GM18519 (cell line): Measurements from ENCODE around the gene SUPT20H.

Source experiments
- ATAC-seq: cut with Tn5 transposase; IDR thresholded peaks from one replicate; pipeline ENCODE4 v1.9.1; 2021; ENCODE audit warnings: mild to moderate bottlenecking, moderate library complexity; ENCODE audit not compliant: unreplicated experiment, low FRiP score

The SUPT20H gene

GRCh38 chr13:37058910-37059847 lies at the start of gene SUPT20H:
TSS of gene SUPT20H (minus strand) at chr13:37059688. CDS start at chr13:37051490, 8,198 bp downstream.
- peak; percentile 95 for ATAC-seq

DNA sequence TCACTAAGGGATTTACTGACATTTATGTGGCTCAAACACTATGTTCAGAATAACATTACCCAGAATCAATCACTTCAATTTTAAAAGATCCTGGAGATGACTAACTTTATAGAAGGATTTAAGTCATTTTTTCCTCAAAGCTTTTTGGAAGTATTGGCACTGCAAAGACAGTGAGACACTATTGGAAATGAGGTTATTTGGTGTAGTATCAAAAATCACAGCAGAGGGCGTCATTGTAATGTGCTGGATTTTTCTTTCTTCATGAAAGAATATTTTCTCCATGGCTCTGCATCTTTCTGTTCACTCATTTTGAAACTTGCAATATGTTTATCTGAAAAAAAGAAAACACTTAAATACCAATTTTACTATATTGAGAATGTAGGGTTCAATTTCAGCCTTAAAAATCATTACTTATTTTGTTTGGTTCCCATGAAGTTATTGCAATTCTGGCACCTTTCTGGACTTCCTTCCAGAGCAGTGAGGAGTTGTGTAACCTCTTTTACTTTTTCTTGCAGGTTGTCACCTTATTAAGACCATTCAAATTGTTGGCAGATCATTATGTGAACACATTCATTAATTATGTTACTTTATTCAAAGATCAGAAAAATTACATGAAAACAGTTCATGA lies 49.7 kb upstream of the SUPT20H start:
- ATAC-seq: peak; percentile 55

- ATAC-seq: no peak
Observed at GRCh38 chr13:37107868-37108267, 48.4 kb upstream of the SUPT20H start.

DNA sequence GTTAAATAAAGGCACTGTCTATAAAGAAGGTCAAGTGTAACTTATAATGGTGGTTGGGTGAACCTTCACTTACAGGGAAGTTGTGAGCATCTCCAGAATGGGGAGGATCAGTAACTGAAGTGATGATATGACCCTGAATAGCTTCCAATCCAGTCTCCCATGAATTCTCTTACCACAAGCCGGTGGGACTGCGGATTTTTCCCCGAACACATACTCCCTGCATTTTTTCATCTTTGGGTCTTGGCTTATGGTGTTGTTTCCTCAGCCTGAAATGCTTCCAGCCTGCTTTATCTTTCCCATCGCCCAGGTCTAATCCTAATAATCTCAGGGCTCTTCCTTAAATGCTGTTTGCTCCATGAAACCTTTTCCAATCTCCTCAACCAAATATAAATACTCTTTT lies 48.0 kb upstream of the SUPT20H start:
- ATAC-seq: no peak

DNA sequence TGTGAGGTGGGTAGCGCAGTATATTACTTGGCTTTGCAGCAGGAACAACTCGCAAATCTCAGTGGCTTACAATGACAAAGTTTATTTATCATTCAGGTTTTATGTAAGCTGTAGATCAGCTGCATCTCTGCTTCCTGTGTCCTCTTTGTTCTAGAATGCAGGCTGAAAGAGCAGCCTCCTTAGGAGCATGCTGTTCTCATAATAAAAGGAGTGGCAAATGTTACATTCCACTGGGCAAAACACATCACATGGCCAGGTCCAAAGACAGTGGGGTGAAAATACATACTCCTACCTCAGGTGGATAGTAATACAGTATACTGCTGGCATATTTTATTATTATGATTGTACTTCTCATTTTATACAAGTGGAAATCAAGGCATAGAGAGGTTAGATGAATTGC lies 47.2 kb upstream of the SUPT20H start:
- ATAC-seq: no peak

- ATAC-seq: no peak
Observed at GRCh38 chr13:37105251-37105714, 45.8 kb upstream of the SUPT20H start, which contains the start of gene CSNK1A1L. TSS of gene CSNK1A1L (minus strand) at chr13:37105664. CDS start at chr13:37105256, 408 bp downstream.

- ATAC-seq: no peak
Observed at GRCh38 chr13:37102896-37103295, 43.4 kb upstream of the SUPT20H start.

GRCh38 chr13:37101201-37101600 lies 41.7 kb upstream of the SUPT20H start:
- ATAC-seq: no peak

DNA sequence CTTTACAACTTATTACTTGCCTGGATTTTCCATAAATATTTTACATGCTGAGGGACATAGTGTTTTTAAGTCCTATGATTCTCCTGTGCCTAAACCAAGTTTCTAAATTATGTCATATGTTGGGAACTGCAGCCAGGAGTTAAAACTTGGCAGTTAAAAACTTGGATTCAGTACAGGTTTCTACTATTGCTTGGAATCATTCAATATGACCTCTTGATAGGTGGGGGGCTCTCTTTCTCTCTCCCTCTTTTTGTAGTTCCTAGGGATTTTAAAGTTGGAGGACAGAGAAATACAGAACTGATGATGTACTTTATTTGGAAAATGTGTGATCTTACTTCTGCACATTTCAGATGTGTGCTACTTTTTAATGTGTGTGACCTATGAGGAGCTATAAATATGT lies 41.2 kb upstream of the SUPT20H start:
- no peak for ATAC-seq

GRCh38 chr13:37097076-37097475 lies 37.6 kb upstream of the SUPT20H start:
- no peak for ATAC-seq

- ATAC-seq: no peak
Observed at GRCh38 chr13:37094840-37095239, 35.4 kb upstream of the SUPT20H start.

GRCh38 chr13:37094099-37094498 lies 34.6 kb upstream of the SUPT20H start:
- ATAC-seq: no peak

GRCh38 chr13:37091835-37092234 lies 32.3 kb upstream of the SUPT20H start:
- no peak for ATAC-seq

- ATAC-seq: no peak
Observed at GRCh38 chr13:37090912-37091311, 31.4 kb upstream of the SUPT20H start.

DNA sequence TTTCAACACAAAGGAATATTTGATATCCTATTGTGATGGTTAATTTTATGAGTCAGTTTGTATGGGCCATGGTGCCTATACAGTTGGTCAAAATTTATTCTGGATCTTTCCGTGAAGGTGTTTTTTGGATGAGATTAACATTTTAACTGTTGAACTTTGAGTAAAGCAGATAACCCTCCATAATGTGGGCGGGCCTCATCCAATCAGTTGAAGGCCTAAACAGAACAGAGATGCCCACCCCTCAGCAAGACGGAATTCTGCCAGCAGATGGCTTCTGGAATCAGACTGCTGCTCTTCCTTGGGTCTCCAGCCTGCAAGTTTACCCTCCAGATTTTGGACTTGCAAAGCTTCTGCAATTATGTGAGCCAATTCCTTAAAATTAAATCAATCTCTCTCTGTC lies 30.0 kb upstream of the SUPT20H start:
- ATAC-seq: no peak

DNA sequence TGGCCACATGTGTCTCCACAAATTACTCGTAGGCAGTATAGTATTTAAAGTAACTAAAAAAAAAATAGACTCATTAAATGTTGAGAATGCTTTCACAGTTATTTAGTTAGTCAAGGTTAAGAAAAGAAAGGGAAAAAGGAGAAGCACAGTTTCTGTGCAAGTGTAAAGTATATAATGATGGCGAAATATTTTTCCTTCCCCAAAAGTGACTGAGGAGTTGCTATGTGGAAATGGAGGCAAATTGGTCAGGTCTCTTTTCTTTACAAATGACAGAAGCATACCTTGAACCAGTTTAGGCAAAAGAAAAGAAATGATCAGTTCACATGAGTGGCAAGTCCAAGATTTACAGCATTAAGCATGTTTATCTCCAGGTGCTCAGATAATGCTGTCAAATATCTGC lies 28.0 kb upstream of the SUPT20H start:
- ATAC-seq: no peak

GRCh38 chr13:37085606-37086005 lies 26.1 kb upstream of the SUPT20H start:
- ATAC-seq: no peak

DNA sequence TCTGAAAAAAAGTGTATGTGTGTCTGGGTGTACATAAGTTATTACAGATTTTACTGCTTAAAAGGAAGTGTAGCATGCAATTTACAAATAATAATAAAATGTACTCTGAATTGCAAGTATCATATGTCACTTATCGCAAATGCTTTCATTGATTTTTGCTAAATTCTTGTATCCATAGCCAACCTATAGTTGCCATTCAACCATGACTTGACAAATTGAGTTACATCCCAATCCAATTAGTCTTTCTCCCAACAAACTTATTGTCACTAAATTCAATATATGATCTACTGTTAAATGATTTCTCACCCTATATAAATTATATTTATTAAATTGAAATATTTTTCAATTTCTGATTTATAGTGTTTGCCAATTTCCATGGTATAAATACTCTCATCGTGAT lies 17.3 kb upstream of the SUPT20H start:
- no peak for ATAC-seq

- no peak for ATAC-seq
Observed at GRCh38 chr13:37075164-37075563, 15.7 kb upstream of the SUPT20H start.

- ATAC-seq: peak; percentile 42
Observed at GRCh38 chr13:37074703-37075102, 15.2 kb upstream of the SUPT20H start.

DNA sequence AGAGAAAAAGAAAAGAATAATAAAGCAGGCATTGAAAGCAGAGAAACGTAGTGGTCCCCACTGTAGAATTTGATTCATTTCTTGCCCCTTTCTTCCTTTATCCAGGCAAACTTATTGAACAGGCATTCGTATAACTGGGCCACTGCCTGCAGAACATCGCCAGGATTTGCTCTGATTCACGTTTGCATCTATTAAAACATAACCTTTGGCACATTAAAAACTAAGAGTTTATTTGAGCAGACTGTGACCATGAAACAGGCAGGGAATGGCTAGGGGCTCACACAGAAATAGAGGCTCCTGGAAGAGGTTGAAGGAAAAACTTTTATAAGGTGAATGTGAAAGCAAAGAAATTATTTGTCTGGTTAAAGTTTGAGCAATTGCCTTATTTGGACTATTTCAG lies 12.5 kb upstream of the SUPT20H start:
- ATAC-seq: no peak

DNA sequence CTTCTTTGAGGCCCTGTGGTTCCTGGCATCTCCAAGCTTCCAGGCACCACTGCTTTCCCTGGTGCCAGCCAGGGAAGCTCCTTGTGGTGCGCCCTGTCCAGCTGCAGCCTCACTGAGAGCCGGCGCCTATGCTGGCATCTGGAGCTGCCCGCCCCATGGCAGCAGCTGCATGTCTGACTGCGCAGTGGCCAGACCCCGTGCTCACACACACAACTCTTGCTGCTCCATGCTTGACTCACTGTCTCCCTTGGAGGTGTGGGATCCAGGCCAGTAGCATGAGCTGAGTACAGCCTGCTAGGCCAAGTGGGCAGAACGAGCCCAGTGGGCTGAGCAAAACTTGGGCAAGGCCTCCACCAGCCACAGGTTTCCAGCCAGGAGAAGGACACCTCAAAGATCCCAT lies 11.5 kb upstream of the SUPT20H start:
- ATAC-seq: no peak
